IMR-90 (cell line): ENCODE results near the gene BPIFB1. TPM values are rescaled to one million over a fixed set of nuclear protein-coding genes. Genes with fewer than 3 reads are reported as not detected.

Experiments used
- ATAC-seq: fragments of 200-7000 bp; cut with Tn5 transposase; 2 replicates; pipeline ENCODE4 v1.9.1; 2020; ENCODE audit warnings: low read depth, mild to moderate bottlenecking, moderate library complexity
- BruUV-seq: library from RNA; stranded (reverse); fragments of 400-500 nt; replicated peaks from 2 replicates; lab custom pipeline; 2021; lab: Mats Ljungman, UMichigan
- CTCF ChIA-PET: fragments of 300-600 bp; formaldehyde crosslinking; extraction: SDS; loops from one replicate; lab custom pipeline; 2021; ENCODE audit warnings: antibody characterized with exemption; lab: Yijun Ruan, JAX
- POLR2A ChIA-PET: fragments of 300-600 bp; sonication (Branson Sonifier 250); formaldehyde crosslinking; loops from one replicate; lab custom pipeline; 2022; ENCODE audit warnings: antibody characterized with exemption; ENCODE audit not compliant: unreplicated experiment; lab: Charles Lee
- DNase-seq: peaks from one replicate; pipeline ENCODE4 v3.0.0; 2013
- H2AFZ ChIP-seq: replicated peaks from 2 replicates; pipeline ENCODE3; 2013; ENCODE audit warnings: low read length, mild to moderate bottlenecking; ENCODE audit not compliant: poor library complexity
- H2AK5ac ChIP-seq: 2 replicates; pipeline ENCODE4 v1.6.1; 2013; ENCODE audit warnings: low read depth, low read length, inconsistent platforms
- H2AK9ac ChIP-seq: replicated peaks from 2 replicates; pipeline ENCODE3; 2013; ENCODE audit warnings: mild to moderate bottlenecking, low read depth, low read length, moderate library complexity; ENCODE audit not compliant: poor library complexity
- H2BK120ac ChIP-seq: 2 replicates; pipeline ENCODE4 v1.6.1; 2013; ENCODE audit warnings: low read depth, low read length, inconsistent platforms
- H2BK15ac ChIP-seq: 3 replicates; pipeline ENCODE4 v1.6.1; 2013; ENCODE audit warnings: low read depth, low read length, inconsistent platforms
- H2BK20ac ChIP-seq: 2 replicates; pipeline ENCODE4 v1.6.1; 2013; ENCODE audit warnings: low read depth, mild to moderate bottlenecking, inconsistent platforms, low read length, moderate library complexity
- H2BK5ac ChIP-seq: 2 replicates; pipeline ENCODE4 v1.6.1; 2013; ENCODE audit warnings: mild to moderate bottlenecking, low read depth, low read length, inconsistent platforms; ENCODE audit not compliant: poor library complexity, severe bottlenecking
- H3K14ac ChIP-seq: replicated peaks from 2 replicates; pipeline ENCODE4 v1.6.1; 2013; ENCODE audit warnings: low read depth, low read length, inconsistent platforms
- H3K18ac ChIP-seq: 2 replicates; pipeline ENCODE4 v1.6.1; 2013; ENCODE audit warnings: low read depth, low read length, control low read depth
- H3K23ac ChIP-seq: 2 replicates; pipeline ENCODE4 v1.6.1; 2013; ENCODE audit warnings: low read depth, low read length, inconsistent platforms
- H3K27ac ChIP-seq: 2 replicates; pipeline ENCODE4 v1.5.1; 2013; ENCODE audit warnings: mild to moderate bottlenecking, control low read depth, low read length; ENCODE audit not compliant: insufficient read depth
- H3K27me3 ChIP-seq: 2 replicates; pipeline ENCODE4 v1.6.1; 2013; ENCODE audit warnings: low read length; ENCODE audit not compliant: control insufficient read depth, insufficient read depth
- H3K36me3 ChIP-seq: 2 replicates; pipeline ENCODE4 v1.6.1; 2013; ENCODE audit warnings: low read length, mixed read lengths; ENCODE audit not compliant: control insufficient read depth, insufficient read depth
- H3K4ac ChIP-seq: 2 replicates; pipeline ENCODE4 v1.6.1; 2013; ENCODE audit warnings: low read depth, low read length, inconsistent platforms
- H3K4me1 ChIP-seq: 2 replicates; pipeline ENCODE4 v1.6.1; 2013; ENCODE audit warnings: low read length, mixed read lengths; ENCODE audit not compliant: control insufficient read depth, insufficient read depth
- H3K4me2 ChIP-seq: 2 replicates; pipeline ENCODE4 v1.6.1; 2013; ENCODE audit warnings: low read depth, mild to moderate bottlenecking, control low read depth, low read length, moderate library complexity
- H3K4me3 ChIP-seq: 2 replicates; pipeline ENCODE4 v1.5.1; 2013; ENCODE audit warnings: low read depth, mild to moderate bottlenecking, control low read depth, low read length, moderate library complexity; ENCODE audit not compliant: insufficient read depth
- H3K56ac ChIP-seq: 2 replicates; pipeline ENCODE4 v1.6.1; 2013; ENCODE audit warnings: low read length, inconsistent platforms; ENCODE audit not compliant: insufficient read depth; ENCODE audit errors: extremely low read depth
- H3K79me1 ChIP-seq, 2 experiments: 2 replicates each; pipeline ENCODE4 v1.6.1; 2013; ENCODE audit warnings: low read length in 2 of 2, inconsistent platforms in 1 of 2, low read depth in 1 of 2
- H3K9ac ChIP-seq: 2 replicates; pipeline ENCODE4 v1.6.1; 2013; ENCODE audit warnings: low read depth, low read length, control low read depth
- H3K9me1 ChIP-seq: 2 replicates; pipeline ENCODE4 v1.6.1; 2013; ENCODE audit warnings: low read length, inconsistent platforms; ENCODE audit not compliant: insufficient read depth
- H3K9me3 ChIP-seq: 2 replicates; pipeline ENCODE4 v1.6.1; 2013; ENCODE audit warnings: low read length; ENCODE audit not compliant: control insufficient read depth, insufficient read depth
- H4K20me1 ChIP-seq: 2 replicates; pipeline ENCODE4 v1.6.1; 2013; ENCODE audit warnings: low read length, inconsistent platforms; ENCODE audit not compliant: insufficient read depth
- H4K5ac ChIP-seq: 2 replicates; pipeline ENCODE4 v1.6.1; 2013; ENCODE audit warnings: mild to moderate bottlenecking, low read depth, low read length, control low read depth
- H4K8ac ChIP-seq, 2 experiments: 2 replicates each; pipeline ENCODE4 v1.6.1; 2013; ENCODE audit warnings: low read depth in 2 of 2, low read length in 2 of 2, control low read depth in 1 of 2, inconsistent platforms in 1 of 2
- H4K91ac ChIP-seq: 2 replicates; pipeline ENCODE4 v1.6.1; 2013; ENCODE audit warnings: low read depth, low read length, inconsistent platforms; ENCODE audit not compliant: insufficient read depth
- BHLHE40 ChIP-seq: fragments of 150-350 bp; IDR thresholded peaks from 2 replicates; pipeline ENCODE4 v1.6.1; 2016; ENCODE audit warnings: mild to moderate bottlenecking, low read depth, low read length
- CEBPB ChIP-seq: IDR thresholded peaks from 2 replicates; pipeline ENCODE4 v1.6.1; 2012; ENCODE audit warnings: low read depth, low read length, improper control_type of control experiment
- CHD1 ChIP-seq: IDR thresholded peaks from 2 replicates; pipeline ENCODE4 v1.6.1; 2012; ENCODE audit warnings: low read depth, low read length, improper control_type of control experiment
- CTCF ChIP-seq: conservative IDR thresholded peaks from 2 replicates; pipeline ENCODE4 v1.5.1; 2012; ENCODE audit warnings: mild to moderate bottlenecking, low read depth, low read length, improper control_type of control experiment
- ELK1 ChIP-seq: fragments of 150-350 bp; IDR thresholded peaks from 2 replicates; pipeline ENCODE4 v1.6.1; 2016; ENCODE audit warnings: low read depth, mild to moderate bottlenecking, low read length, moderate library complexity, borderline replicate concordance
- FOS ChIP-seq: fragments of 150-350 bp; IDR thresholded peaks from 2 replicates; pipeline ENCODE4 v1.6.1; 2016; ENCODE audit warnings: low read depth, low read length
- MAFK ChIP-seq: IDR thresholded peaks from 2 replicates; pipeline ENCODE4 v1.6.1; 2012; ENCODE audit warnings: low read depth, low read length, improper control_type of control experiment
- MAZ ChIP-seq: IDR thresholded peaks from 2 replicates; pipeline ENCODE4 v1.6.1; 2012; ENCODE audit warnings: low read depth, mild to moderate bottlenecking, low read length, improper control_type of control experiment, moderate library complexity, borderline replicate concordance
- MXI1 ChIP-seq: IDR thresholded peaks from 2 replicates; pipeline ENCODE4 v1.6.1; 2012; ENCODE audit warnings: low read depth, mild to moderate bottlenecking, low read length, moderate library complexity, borderline replicate concordance
- NFE2L2 ChIP-seq: fragments of 150-350 bp; IDR thresholded peaks from 2 replicates; pipeline ENCODE4 v1.6.1; 2016; ENCODE audit warnings: low read depth, mild to moderate bottlenecking, low read length
- RAD21 ChIP-seq: IDR thresholded peaks from 2 replicates; pipeline ENCODE4 v1.6.1; 2012; ENCODE audit warnings: low read length, improper control_type of control experiment
- RFX5 ChIP-seq: IDR thresholded peaks from 2 replicates; pipeline ENCODE4 v1.8.0; 2012; ENCODE audit warnings: low read depth, mild to moderate bottlenecking, low read length, moderate library complexity
- SMC3 ChIP-seq: fragments of 150-350 bp; IDR thresholded peaks from 2 replicates; pipeline ENCODE4 v1.6.1; 2016; ENCODE audit warnings: low read depth, mild to moderate bottlenecking, antibody characterized with exemption, low read length, moderate library complexity
- USF2 ChIP-seq: fragments of 150-350 bp; IDR thresholded peaks from 2 replicates; pipeline ENCODE4 v1.6.1; 2017; ENCODE audit warnings: mild to moderate bottlenecking, antibody characterized with exemption, low read length, low read depth
- WGBS, 2 experiments: methylation state at CpG; one replicate each; pipeline versions ENCODE4 v1.1.5 to v1.1.7; 2013; ENCODE audit warnings: missing lambda C conversion rate in 2 of 2; ENCODE audit not compliant: insufficient read length in 1 of 2; ENCODE audit errors: extremely low coverage in 2 of 2; 5-methylcytosine and 5-hydroxymethylcytosine counted together
- dilution Hi-C: fragments of 300-500 bp; cut with HindIII; formaldehyde crosslinking; loops from one replicate; pipeline ENCODE4 v1.14.3; 2018; ENCODE audit warnings: low sequenced_read_pairs; ENCODE audit not compliant: unreplicated experiment
- in situ Hi-C: fragments of 300-500 bp; cut with MboI; formaldehyde crosslinking; loops from 3 replicates; pipeline ENCODE4 v1.14.3; 2019; ENCODE audit warnings: low sequenced_read_pairs, inconsistent platforms, mixed read lengths
- intact Hi-C: fragments of 100-400 bp; cut with micrococcal nuclease; formaldehyde crosslinking; loops from 2 replicates; pipeline ENCODE4 v1.10.0; 2022
- polyA plus RNA-seq, 3 experiments: library from polyadenylated mRNA; depleted of rRNA; stranded (reverse); fragments of >200 nt; gene quantifications; 2 replicates each; pipeline ENCODE4 v1.2.3, GENCODE V29; 2012; ENCODE audit warnings: low replicate concordance in 1 of 3
- total RNA-seq: library from RNA; depleted of rRNA; stranded (reverse); fragments of >200 nt; gene quantifications from 2 replicates; pipeline ENCODE4 v1.2.3, GENCODE V29; 2012

BPIFB1 gene
- total and polyA plus RNA-seq, 2 of the 4 experiments (the other 2 are of a cell fraction), result not detected

DNA sequence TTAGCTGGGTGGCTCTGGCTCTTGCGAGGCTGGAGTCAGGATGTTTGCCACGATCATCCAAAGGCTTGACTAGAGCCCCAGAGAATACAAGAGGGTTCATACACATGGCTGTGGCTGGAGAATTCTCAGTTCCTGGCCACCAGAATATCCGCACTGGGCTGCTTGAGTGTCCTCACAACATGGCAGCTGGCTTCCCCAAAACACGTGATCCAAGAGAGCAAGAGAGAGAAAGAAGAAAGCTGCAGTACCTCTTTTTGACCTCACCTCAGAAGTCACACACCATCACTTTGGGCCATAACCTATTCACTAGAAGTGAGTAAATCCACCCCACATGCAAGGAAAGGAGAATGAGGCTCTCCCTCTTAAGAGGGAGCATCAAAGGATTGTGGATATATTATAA lies 21.5 kb upstream of the BPIFB1 start:
- dilution Hi-C loops (no loop called here), intact Hi-C loops (no loop called here), in situ Hi-C loops (no loop called here)
- Histone ChIP-seq H3K23ac (no peak overlapping the region), H3K27ac (no peak overlapping the region), H3K4me3 (no peak overlapping the region), H2AFZ (no peak overlapping the region), H3K4me1 (no peaks in the 10 kb centered on the region), H3K18ac (no peak overlapping the region), H3K4me2 (no peak overlapping the region), H3K36me3 (no peaks in the 10 kb centered on the region), H3K14ac (no peak overlapping the region), H4K8ac (no peak overlapping the region), H4K20me1 (no peaks in the 10 kb centered on the region), H3K4ac (no peak overlapping the region), H3K9ac (no peak overlapping the region), H2AK9ac (peak overlapping the region; percentile 75), H3K56ac (no peak overlapping the region), H4K5ac (no peak overlapping the region), H2AK5ac (no peak overlapping the region), H2BK5ac (no peak overlapping the region), H2BK20ac (no peak overlapping the region), H4K91ac (no peak overlapping the region), H3K79me1 (no peaks in the 10 kb centered on the region), H3K27me3 (peaks cover 3% of the 10 kb centered on the region; the same call in 1 of the 2 replicates), H3K9me3 (no peaks in the 10 kb centered on the region), H3K9me1 (no peaks in the 10 kb centered on the region), H2BK120ac (no peak overlapping the region), H2BK15ac (no peak overlapping the region)
- CTCF ChIA-PET, result interaction anchor here (0.9 kb wide), 1 partner anchor 30 kb away, joined by 3 read pairs; no protein-coding TSS in a partner anchor
- POLR2A ChIA-PET, result no interaction called here
- BruUV-seq, result no TSS peak
- WGBS, 2 experiments, result 80% methylated on average over 2 of the region's 4 CpGs; no CpG with 5 or more reads in 1 of the 2 experiments
- ATAC-seq (no peak), DNase-seq (no peak)
- TF ChIP-seq ELK1 (no peak), BHLHE40 (no peak), SMC3 (no peak), USF2 (no peak), RAD21 (no peak), CTCF (no peak), CHD1 (no peak), RFX5 (no peak), NFE2L2 (no peak), FOS (no peak), MXI1 (no peak), CEBPB (no peak), MAZ (no peak), MAFK (no peak)
